BLaER1 treated with 17β-estradiol and CSF1 and Interleukin-3, amounts not matched to agents 10 nM and 100 nM (cell line): Measurements from ENCODE around the gene HSBP1.

Source experiments
- H3K27ac ChIP-seq, 11 experiments: shearing (Covaris generic); formaldehyde crosslinking; 2 replicates each; pipeline ENCODE4 v1.8.1; 2022
- H3K27me3 ChIP-seq, 11 experiments: shearing (Covaris generic); formaldehyde crosslinking; 2 replicates each; pipeline ENCODE4 v1.8.1; 2022
- H3K36me3 ChIP-seq, 11 experiments: shearing (Covaris generic); formaldehyde crosslinking; 2 replicates each; pipeline ENCODE4 v1.8.1; 2022
- H3K4me1 ChIP-seq, 10 experiments: shearing (Covaris generic); formaldehyde crosslinking; 2 replicates each; pipeline ENCODE4 v1.8.1; 2022
- H3K4me2 ChIP-seq, 11 experiments: shearing (Covaris generic); formaldehyde crosslinking; 2 replicates each; pipeline ENCODE4 v1.8.1; 2022
- H3K4me3 ChIP-seq, 10 experiments: shearing (Covaris generic); formaldehyde crosslinking; 2 replicates each; pipeline ENCODE4 v1.8.1; 2022
- H3K9ac ChIP-seq, 11 experiments: shearing (Covaris generic); formaldehyde crosslinking; 2 replicates each; pipeline ENCODE4 v1.8.1; 2022
- H3K9me3 ChIP-seq, 11 experiments: shearing (Covaris generic); formaldehyde crosslinking; replicated peaks in 1 of 11; 2 replicates each; pipeline ENCODE4 v1.8.1; 2022
- H4K20me1 ChIP-seq, 11 experiments: shearing (Covaris generic); formaldehyde crosslinking; 2 replicates each; pipeline ENCODE4 v1.8.1; 2022
- Cebpa-rat ChIP-seq, 11 experiments: shearing (Covaris generic); IDR thresholded peaks; 2 replicates each; pipeline ENCODE4 v1.8.1; 2022

Gene HSBP1

GRCh38 chr16:83799336-83799735 is 8.4 kb upstream of the HSBP1 start:
- Histone ChIP-seq H3K4me2 (no peak overlapping the region), H3K27me3 (no peaks in the 10 kb centered on the region), H3K36me3 (no peaks in the 10 kb centered on the region), H3K4me1 (peaks cover 0 to 27% (median 0%) of the 10 kb centered on the region in 10 experiments; a peak in 5 of 20 replicates), H3K27ac (no peak overlapping the region), H3K4me3 (no peak overlapping the region), H3K9ac (no peak overlapping the region), H3K9me3 (no peaks in the 10 kb centered on the region), H4K20me1 (no peaks in the 10 kb centered on the region)
- TF ChIP-seq Cebpa-rat (IDR thresholded peaks at IDR 0.05) = no peak

DNA sequence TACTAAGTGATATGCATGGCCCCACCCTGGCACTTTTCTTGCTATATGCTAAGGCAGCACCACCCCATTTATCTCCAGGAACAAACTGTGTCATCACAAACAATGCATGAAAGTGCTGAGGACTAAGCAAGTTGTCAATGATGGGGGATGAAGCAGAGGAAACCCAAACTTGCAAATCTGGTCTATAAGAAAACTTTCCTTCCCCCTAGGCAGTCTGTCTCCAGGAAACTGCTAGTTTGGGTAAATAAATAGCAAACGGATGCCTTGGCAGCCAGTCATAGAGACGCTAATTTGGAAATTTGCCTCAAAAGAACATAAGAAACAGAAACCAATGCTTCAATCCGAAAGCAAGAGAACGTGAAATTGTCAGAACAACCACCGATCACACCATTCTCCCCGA is 5.6 kb upstream of the HSBP1 start:
- Histone ChIP-seq H3K27ac (peak overlapping the region in 2 of 11 experiments; percentile 27 to 47; a peak in 3 of 22 replicates), H3K9me3 (peaks cover 0 to 8% (median 0%) of the 10 kb centered on the region in 11 experiments; a peak in 3 of 22 replicates), H3K9ac (no peak overlapping the region), H3K36me3 (no peaks in the 10 kb centered on the region), H3K27me3 (no peaks in the 10 kb centered on the region), H3K4me3 (no peak overlapping the region), H3K4me2 (peak overlapping the region in 2 of 11 experiments; percentile 10 to 46; a peak in 4 of 22 replicates), H3K4me1 (peaks cover 11 to 54% (median 19%) of the 10 kb centered on the region in 10 experiments; a peak in 19 of 20 replicates), H4K20me1 (no peaks in the 10 kb centered on the region)
- no peak for TF ChIP-seq Cebpa-rat (IDR thresholded peaks at IDR 0.05)

DNA sequence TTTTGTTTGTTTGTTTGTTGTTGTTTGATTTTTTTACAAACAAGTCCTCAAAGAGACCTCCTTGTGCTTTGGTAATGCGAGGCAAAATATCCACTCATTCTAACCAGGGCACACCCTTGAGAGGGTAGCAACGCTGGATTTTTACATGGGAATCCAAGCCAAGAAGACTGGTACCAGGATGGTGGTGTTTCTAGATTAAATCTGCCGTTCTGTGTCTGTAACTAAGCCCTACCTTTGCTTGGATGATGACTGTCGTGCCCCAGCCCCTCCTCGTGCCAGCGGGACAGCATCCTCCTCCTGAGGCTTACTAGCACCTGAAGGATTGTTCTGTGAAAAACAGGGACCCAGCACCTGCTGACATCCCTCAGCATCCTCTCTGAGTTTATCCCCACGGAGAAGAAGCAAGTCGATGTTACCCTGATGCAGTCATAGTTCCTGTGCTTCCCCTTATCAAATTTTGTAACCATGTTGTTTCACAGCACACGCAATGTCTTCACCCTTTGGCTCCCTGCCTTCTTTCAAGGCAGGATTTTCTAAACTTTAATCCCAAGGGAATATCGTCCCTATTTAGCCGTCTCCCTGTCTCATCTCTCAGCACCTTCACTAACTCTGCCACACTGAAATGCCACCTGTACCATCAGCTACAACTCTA is 5.1 kb upstream of the HSBP1 start:
- Histone ChIP-seq H3K4me2 (peak overlapping the region in 2 of 11 experiments; percentile 10 to 46; a peak in 3 of 22 replicates), H3K4me1 (peaks cover 11 to 58% (median 23%) of the 10 kb centered on the region in 10 experiments; a peak in 19 of 20 replicates), H4K20me1 (no peaks in the 10 kb centered on the region), H3K27ac (peak overlapping the region in 2 of 11 experiments; percentile 27 to 47; a peak in 3 of 22 replicates), H3K27me3 (no peaks in the 10 kb centered on the region), H3K9ac (no peak overlapping the region), H3K4me3 (no peak overlapping the region), H3K36me3 (no peaks in the 10 kb centered on the region), H3K9me3 (peaks cover 0 to 12% (median 0%) of the 10 kb centered on the region in 11 experiments; a peak in 3 of 22 replicates)
- TF ChIP-seq Cebpa-rat (IDR thresholded peaks at IDR 0.05) = no peak

DNA sequence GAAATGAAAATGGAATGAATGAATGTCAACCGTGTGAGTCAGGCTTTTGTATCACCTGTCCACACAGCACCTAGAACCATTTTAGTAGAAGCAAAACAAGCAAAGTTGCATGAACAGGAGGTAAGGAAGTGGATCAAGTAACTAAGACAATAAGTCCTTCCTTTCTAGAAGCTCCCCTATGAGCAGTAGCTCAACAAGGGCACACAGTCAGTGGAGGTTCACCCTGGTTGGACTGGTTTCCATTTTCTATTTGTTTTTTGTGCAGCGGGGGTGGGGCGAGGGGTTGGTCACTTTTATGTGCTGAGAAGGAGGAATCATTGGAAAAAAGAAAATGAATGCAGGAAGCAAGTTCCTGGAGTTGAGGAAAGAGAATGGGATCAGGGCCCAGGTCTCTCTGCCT is 4.0 kb upstream of the HSBP1 start:
- H3K9ac ChIP-seq = no peak overlapping the region
- peaks cover under 1 to 4% (median 3%) of the 10 kb centered on the region in 11 experiments; a peak in 15 of 22 replicates for H4K20me1 ChIP-seq
- peaks cover 0 to 12% (median 0%) of the 10 kb centered on the region in 11 experiments; a peak in 3 of 22 replicates for H3K9me3 ChIP-seq
- no peaks in the 10 kb centered on the region for H3K27me3 ChIP-seq
- TF ChIP-seq Cebpa-rat (IDR thresholded peaks at IDR 0.05) = no peak
- H3K4me2 ChIP-seq = peak overlapping the region in 2 of 11 experiments; percentile 87 to 94; a peak in 4 of 22 replicates
- no peak overlapping the region for H3K4me3 ChIP-seq
- no peak overlapping the region for H3K27ac ChIP-seq
- H3K4me1 ChIP-seq = peaks cover 14 to 58% (median 26%) of the 10 kb centered on the region in 10 experiments
- H3K36me3 ChIP-seq = no peaks in the 10 kb centered on the region

DNA sequence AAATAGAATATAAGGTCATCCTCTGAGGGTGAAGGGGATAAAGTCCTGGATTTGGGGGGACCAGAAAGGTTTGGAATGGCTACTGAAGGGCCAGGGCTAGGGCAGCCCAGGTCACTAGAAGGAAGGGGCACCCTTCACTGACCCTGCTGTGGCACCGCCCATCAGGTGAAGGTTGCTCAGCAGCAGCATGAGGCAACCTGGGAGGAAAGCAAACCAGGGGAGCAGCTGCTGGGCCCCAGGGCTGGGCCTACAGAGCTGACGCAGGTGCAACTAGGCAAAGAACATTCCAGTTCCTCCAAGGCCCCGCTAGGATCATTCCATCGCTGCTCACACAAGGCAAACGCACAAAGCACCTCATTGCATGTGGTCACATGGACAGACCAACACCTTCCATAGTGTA is 3.4 kb upstream of the HSBP1 start:
- H3K27me3 ChIP-seq = no peaks in the 10 kb centered on the region
- peaks cover 20 to 63% (median 31%) of the 10 kb centered on the region in 10 experiments for H3K4me1 ChIP-seq
- 0 out of 20 replicates have a peak overlapping the region, but pooled peaks of 1 of the 10 experiments have one; percentile 29 for H3K4me3 ChIP-seq
- H4K20me1 ChIP-seq = peaks cover 6 to 9% (median 8%) of the 10 kb centered on the region in 11 experiments; a peak in 15 of 22 replicates
- H3K36me3 ChIP-seq = peaks cover 0 to 4% (median under 1%) of the 10 kb centered on the region in 11 experiments; a peak in 8 of 22 replicates
- H3K27ac ChIP-seq = 0 out of 22 replicates have a peak overlapping the region, but pooled peaks of 1 of the 11 experiments have one; percentile 89
- peaks cover 0 to 12% (median 0%) of the 10 kb centered on the region in 11 experiments; a peak in 3 of 22 replicates for H3K9me3 ChIP-seq
- peak overlapping the region in 3 of 11 experiments; percentile 83 to 94 (median 87); a peak in 5 of 22 replicates for H3K4me2 ChIP-seq
- TF ChIP-seq Cebpa-rat (IDR thresholded peaks at IDR 0.05) = no peak
- no peak overlapping the region for H3K9ac ChIP-seq

GRCh38 chr16:83806036-83806435 is 1.7 kb upstream of the HSBP1 start:
- Histone ChIP-seq H3K4me3 (peak overlapping the region in 2 of 10 experiments; percentile 29 to 32; a peak in 4 of 20 replicates), H3K27ac (peak overlapping the region in 9 of 11 experiments; percentile 9 to 94 (median 89); a peak in 17 of 22 replicates), H3K9me3 (peaks cover 0 to 12% (median 0%) of the 10 kb centered on the region in 11 experiments; a peak in 3 of 22 replicates), H3K36me3 (peaks cover 16 to 20% (median 17%) of the 10 kb centered on the region in 11 experiments), H3K4me2 (peak overlapping the region; percentile 37 to 94 (median 65); a peak in 20 of 22 replicates), H3K4me1 (peaks cover 35 to 80% (median 48%) of the 10 kb centered on the region in 10 experiments), H4K20me1 (peaks cover 20 to 26% (median 23%) of the 10 kb centered on the region in 11 experiments; a peak in 17 of 22 replicates), H3K27me3 (no peaks in the 10 kb centered on the region), H3K9ac (peak overlapping the region in 6 of 11 experiments; percentile 0 to 77 (median 28); a peak in 6 of 22 replicates)
- TF ChIP-seq Cebpa-rat (IDR thresholded peaks at IDR 0.05) = no peak

DNA sequence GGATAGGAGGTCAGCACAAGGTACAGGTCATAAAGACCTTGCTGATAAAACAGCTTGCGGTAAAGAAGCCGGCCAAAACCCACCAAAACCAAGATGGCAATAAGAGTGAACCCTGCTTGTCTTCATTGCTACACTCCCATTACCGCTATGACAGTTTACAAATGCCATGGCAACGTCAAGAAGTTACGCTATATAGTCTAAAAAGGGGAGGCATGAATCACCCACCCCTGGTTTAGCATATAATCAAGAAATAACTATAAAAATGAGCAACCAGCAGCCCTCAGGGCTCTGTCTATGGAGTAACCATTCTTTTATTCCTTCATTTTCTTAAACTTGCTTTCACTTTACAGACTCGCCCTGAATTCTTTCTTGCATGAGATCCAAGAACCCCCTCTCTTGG is 1.0 kb upstream of the HSBP1 start:
- TF ChIP-seq Cebpa-rat (IDR thresholded peaks at IDR 0.05) = no peak
- H4K20me1 ChIP-seq = peaks cover 20 to 32% (median 29%) of the 10 kb centered on the region in 11 experiments; a peak in 17 of 22 replicates
- H3K27ac ChIP-seq = peak overlapping the region in 9 of 11 experiments; percentile 9 to 94 (median 93); a peak in 17 of 22 replicates
- H3K36me3 ChIP-seq = peaks cover 23 to 27% (median 24%) of the 10 kb centered on the region in 11 experiments
- H3K4me2 ChIP-seq = peak overlapping the region; percentile 36 to 98 (median 65); a peak in 19 of 22 replicates
- no peaks in the 10 kb centered on the region for H3K27me3 ChIP-seq
- peaks cover 0 to 12% (median 0%) of the 10 kb centered on the region in 11 experiments; a peak in 3 of 22 replicates for H3K9me3 ChIP-seq
- peaks cover 35 to 82% (median 50%) of the 10 kb centered on the region in 10 experiments for H3K4me1 ChIP-seq
- H3K9ac ChIP-seq = peak overlapping the region in 1 of 11 experiments; percentile 46; a peak in 2 of 22 replicates
- H3K4me3 ChIP-seq = no peak overlapping the region

DNA sequence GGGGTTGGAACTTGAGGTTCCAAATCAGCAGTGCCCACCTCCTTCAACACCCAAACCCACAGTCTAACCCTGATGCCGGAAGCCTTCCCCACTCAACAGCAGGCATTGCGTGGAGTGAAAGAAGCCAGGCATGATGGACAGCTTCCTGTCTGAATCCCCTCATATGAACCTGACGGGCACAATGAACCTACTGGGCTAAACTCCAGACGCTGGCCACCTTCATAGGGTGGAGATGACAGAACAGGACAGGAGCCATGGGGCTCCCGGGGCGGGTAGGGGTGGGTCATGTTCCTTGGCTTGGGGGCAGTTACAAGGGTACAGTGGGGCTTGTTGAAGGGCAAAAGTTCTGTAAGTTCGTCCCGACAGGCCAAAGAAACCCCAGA is 460 bp upstream of the HSBP1 start:
- H3K9me3 ChIP-seq = peaks cover 0 to 12% (median 0%) of the 10 kb centered on the region in 11 experiments; a peak in 3 of 22 replicates
- H3K27ac ChIP-seq = peak overlapping the region in 10 of 11 experiments; percentile 29 to 94 (median 92); a peak in 18 of 22 replicates
- peaks cover 35 to 80% (median 50%) of the 10 kb centered on the region in 10 experiments for H3K4me1 ChIP-seq
- H3K9ac ChIP-seq = no peak overlapping the region
- H4K20me1 ChIP-seq = peaks cover 20 to 36% (median 31%) of the 10 kb centered on the region in 11 experiments; a peak in 17 of 22 replicates
- H3K4me2 ChIP-seq = peak overlapping the region in 10 of 11 experiments; percentile 26 to 98 (median 66); a peak in 18 of 22 replicates
- H3K27me3 ChIP-seq = no peaks in the 10 kb centered on the region
- H3K36me3 ChIP-seq = peaks cover 29 to 33% (median 30%) of the 10 kb centered on the region in 11 experiments
- TF ChIP-seq Cebpa-rat (IDR thresholded peaks at IDR 0.05) = no peak
- peak overlapping the region in 5 of 10 experiments; percentile 11 to 100 (median 93); a peak in 5 of 20 replicates for H3K4me3 ChIP-seq
